ENCODE results near the gene DIS3L2. TPM values are rescaled to one million over a fixed set of nuclear protein-coding genes. Genes with fewer than 3 reads are reported as not detected.
"Not testable (repeated sequence)": the region's sequence is repeated elsewhere in the genome, so short reads cannot be mapped to it uniquely, and the experiment has no call there.

Gene DIS3L2
- total RNA-seq, 1 donor from 2014 or later: 53.6 TPM

- TF ChIP-seq CTCF (conservative IDR thresholded peaks at IDR 0.05): no peak
- Mint-ChIP-seq H3K27ac (no peak overlapping the region), H3K36me3 (peaks cover 39% of the 10 kb centered on the region), H3K4me1 (ENCODE audit: unreplicated experiment) (peaks cover 4% of the 10 kb centered on the region), H3K9me3 (no peaks in the 10 kb centered on the region), H3K4me3 (no peak overlapping the region), H3K27me3 (no peaks in the 10 kb centered on the region)
- no peak for DNase-seq (ENCODE audit: extremely low spot score, unreplicated experiment)
These were observed 66.6 kb downstream of the DIS3L2 start for GRCh38 chr2:232028071-232028470.

- Mint-ChIP-seq H3K27me3 (no peaks in the 10 kb centered on the region), H3K9me3 (no peaks in the 10 kb centered on the region), H3K4me1 (ENCODE audit: unreplicated experiment) (peaks cover 4% of the 10 kb centered on the region), H3K27ac (no peak overlapping the region), H3K36me3 (peaks cover 44% of the 10 kb centered on the region), H3K4me3 (no peak overlapping the region)
- DNase-seq (ENCODE audit: extremely low spot score, unreplicated experiment): no peak
- TF ChIP-seq CTCF (conservative IDR thresholded peaks at IDR 0.05): no peak
These were observed 67.1 kb downstream of the DIS3L2 start for GRCh38 chr2:232028631-232029030.

- no peaks in the 10 kb centered on the region for H3K9me3 Mint-ChIP-seq
- no peaks in the 10 kb centered on the region for H3K27me3 Mint-ChIP-seq
- peaks cover 4% of the 10 kb centered on the region for H3K4me1 Mint-ChIP-seq (ENCODE audit: unreplicated experiment)
- H3K27ac Mint-ChIP-seq: no peak overlapping the region
- DNase-seq (ENCODE audit: extremely low spot score, unreplicated experiment): no peak
- H3K36me3 Mint-ChIP-seq: peaks cover 51% of the 10 kb centered on the region
- no peak overlapping the region for H3K4me3 Mint-ChIP-seq
- TF ChIP-seq CTCF (conservative IDR thresholded peaks at IDR 0.05): no peak
These were observed 67.8 kb downstream of the DIS3L2 start for GRCh38 chr2:232029346-232029745.

GRCh38 chr2:232030229-232030628, 68.7 kb downstream of the DIS3L2 start:
- no peak for DNase-seq (ENCODE audit: extremely low spot score, unreplicated experiment)
- Mint-ChIP-seq H3K4me1 (ENCODE audit: unreplicated experiment) (peaks cover 4% of the 10 kb centered on the region), H3K4me3 (no peak overlapping the region), H3K36me3 (peaks cover 60% of the 10 kb centered on the region), H3K27ac (no peak overlapping the region), H3K27me3 (no peaks in the 10 kb centered on the region), H3K9me3 (no peaks in the 10 kb centered on the region)
- peak; percentile 62 for TF ChIP-seq CTCF (conservative IDR thresholded peaks at IDR 0.05)

- not testable (repeated sequence) for H3K27ac Mint-ChIP-seq; H3K27me3 Mint-ChIP-seq; H3K4me1 Mint-ChIP-seq (ENCODE audit: unreplicated experiment); H3K4me3 Mint-ChIP-seq; DNase-seq (ENCODE audit: extremely low spot score, unreplicated experiment); H3K9me3 Mint-ChIP-seq
- peaks cover 60% of the 10 kb centered on the region for H3K36me3 Mint-ChIP-seq
These were observed 73.8 kb downstream of the DIS3L2 start for GRCh38 chr2:232035292-232035691.

- H3K27ac Mint-ChIP-seq; H3K4me1 Mint-ChIP-seq (ENCODE audit: unreplicated experiment); H3K9me3 Mint-ChIP-seq; DNase-seq (ENCODE audit: extremely low spot score, unreplicated experiment); H3K27me3 Mint-ChIP-seq; H3K4me3 Mint-ChIP-seq: not testable (repeated sequence)
- peaks cover 56% of the 10 kb centered on the region for H3K36me3 Mint-ChIP-seq
These were observed 75.4 kb downstream of the DIS3L2 start for GRCh38 chr2:232036876-232037275.

- Mint-ChIP-seq H3K9me3 (peaks cover 7% of the 10 kb centered on the region), H3K27ac (no peak overlapping the region), H3K4me1 (ENCODE audit: unreplicated experiment) (peaks cover 8% of the 10 kb centered on the region), H3K4me3 (no peak overlapping the region), H3K27me3 (no peaks in the 10 kb centered on the region), H3K36me3 (peaks cover 45% of the 10 kb centered on the region)
- DNase-seq (ENCODE audit: extremely low spot score, unreplicated experiment): no peak
- TF ChIP-seq CTCF (conservative IDR thresholded peaks at IDR 0.05): no peak
These were observed 76.9 kb downstream of the DIS3L2 start for GRCh38 chr2:232038251-232038880.

All from type B pancreatic cell (in vitro differentiated cells).